B cell (primary cell): Measurements from ENCODE around the gene UQCR10. TPM values are rescaled to one million over a fixed set of nuclear protein-coding genes. Genes with fewer than 3 reads are reported as not detected.

ENCODE experiments used
- ATAC-seq: fragments of 200-7000 bp; cut with Tn5 transposase; one replicate; pipeline ENCODE4 v1.10.0; 2021; ENCODE audit warnings: low read depth, mild to moderate bottlenecking, moderate number of reproducible peaks, moderate library complexity
- CTCF ChIA-PET: fragments of 350-600 bp; sonication (Branson Sonifier 250); formaldehyde crosslinking; loops from one replicate; lab custom pipeline; 2021; ENCODE audit warnings: antibody characterized with exemption, inconsistent platforms; lab: Charles Lee
- POLR2A ChIA-PET: fragments of 350-600 bp; sonication (Branson Sonifier 250); formaldehyde crosslinking; loops from one replicate; lab custom pipeline; 2021; ENCODE audit warnings: antibody characterized with exemption; lab: Charles Lee
- DNase-seq: peaks from one replicate; pipeline ENCODE4 v3.0.0; 2013
- H2AFZ ChIP-seq: 2 replicates; pipeline ENCODE4 v1.6.1; 2012; ENCODE audit warnings: mild to moderate bottlenecking, low read depth, low read length; ENCODE audit not compliant: insufficient read depth, poor library complexity, severe bottlenecking
- H3K27ac ChIP-seq, 2 donors: 1 replicate in 1 of 2; 2 replicates in 1 of 2; pipeline ENCODE4 v1.5.1; 2012 to 2013; ENCODE audit warnings: low read length in 2 of 2, mild to moderate bottlenecking in 2 of 2, moderate library complexity in 1 of 2
- H3K27me3 ChIP-seq, 4 experiments: fragments of 200-600 bp in 1 of 4; sonication (generic) in 1 of 4; replicated peaks in 1 of 4; 1 replicate in 2 of 4; 2 replicates in 2 of 4; pipeline versions ENCODE4 v1.6.1 to v1.7.0; 2013 to 2016; ENCODE audit warnings: low read length in 3 of 4, mild to moderate bottlenecking in 2 of 4, mixed read lengths in 1 of 4, moderate library complexity in 1 of 4; ENCODE audit not compliant: insufficient read depth in 4 of 4, control insufficient read depth in 3 of 4; ENCODE audit errors: control extremely low read depth in 1 of 4
- H3K36me3 ChIP-seq, 2 experiments: replicated peaks in 1 of 2; 1 replicate in 1 of 2; 2 replicates in 1 of 2; pipeline versions ENCODE4 v1.6.1 to v1.7.1; 2013; ENCODE audit warnings: low read length in 1 of 2; ENCODE audit not compliant: insufficient read depth in 2 of 2, control insufficient read depth in 1 of 2; ENCODE audit errors: control extremely low read depth in 1 of 2, extremely low read depth in 1 of 2
- H3K4me1 ChIP-seq, 2 donors: fragments of 200-600 bp in 1 of 2; sonication (generic) in 1 of 2; 1 replicate in 1 of 2; 2 replicates in 1 of 2; pipeline versions ENCODE4 v1.5.1 to v1.6.1; 2013 to 2017; ENCODE audit warnings: low read length in 2 of 2; ENCODE audit not compliant: control insufficient read depth in 2 of 2, insufficient read depth in 2 of 2
- H3K4me2 ChIP-seq: replicated peaks from 2 replicates; pipeline ENCODE3; 2012; ENCODE audit warnings: mild to moderate bottlenecking, low read depth, low read length; ENCODE audit not compliant: poor library complexity, severe bottlenecking
- H3K4me3 ChIP-seq, 5 experiments: fragments of 200-600 bp in 1 of 5; sonication (generic) in 1 of 5; 1 replicate in 3 of 5; 2 replicates in 2 of 5; pipeline versions ENCODE4 v1.5.1 to v1.7.0; 2011 to 2016; ENCODE audit warnings: low read length in 4 of 5, mild to moderate bottlenecking in 4 of 5, low read depth in 2 of 5, control low read depth in 1 of 5, moderate library complexity in 1 of 5; ENCODE audit not compliant: insufficient read depth in 1 of 5; ENCODE audit errors: control extremely low read depth in 1 of 5, extremely low read depth in 1 of 5
- H3K79me2 ChIP-seq: fragments of 200-600 bp; sonication (generic); one replicate; pipeline ENCODE4 v1.6.0; 2016; ENCODE audit warnings: low read length; ENCODE audit not compliant: control insufficient read depth, insufficient read depth
- H3K9ac ChIP-seq: fragments of 200-600 bp; sonication (generic); 2 replicates; pipeline ENCODE4 v1.6.1; 2017; ENCODE audit warnings: mild to moderate bottlenecking, low read length, moderate library complexity
- H3K9me3 ChIP-seq, 3 donors: one replicate each; pipeline versions ENCODE4 v1.6.1 to v1.7.1; 2013; ENCODE audit warnings: low read length in 2 of 3; ENCODE audit not compliant: control insufficient read depth in 2 of 3, insufficient read depth in 1 of 3; ENCODE audit errors: control extremely low read depth in 1 of 3
- H4K20me1 ChIP-seq: 2 replicates; pipeline ENCODE4 v1.6.0; 2012; ENCODE audit warnings: mild to moderate bottlenecking, low read length; ENCODE audit not compliant: insufficient read depth, control insufficient read depth, poor library complexity, severe bottlenecking
- H3K27ac Mint-ChIP-seq: one replicate; pipeline ENCODE4 v1.8.0; 2021; ENCODE audit warnings: mixed read lengths
- H3K27me3 Mint-ChIP-seq: one replicate; pipeline ENCODE4 v1.8.0; 2021; ENCODE audit warnings: mixed read lengths
- H3K4me1 Mint-ChIP-seq: one replicate; pipeline ENCODE4 v1.8.0; 2021; ENCODE audit warnings: mixed read lengths
- H3K4me3 Mint-ChIP-seq: one replicate; pipeline ENCODE4 v1.8.0; 2021; ENCODE audit warnings: mixed read lengths
- H3K9me3 Mint-ChIP-seq: one replicate; pipeline ENCODE4 v1.8.0; 2022; ENCODE audit warnings: mixed read lengths; ENCODE audit not compliant: insufficient read depth
- CTCF ChIP-seq: fragments of 200-600 bp; IDR thresholded peaks from one replicate; pipeline ENCODE4 v1.8.0; 2022; ENCODE audit warnings: antibody characterized with exemption, mild to moderate bottlenecking
- EZH2 ChIP-seq: IDR thresholded peaks from 2 replicates; pipeline ENCODE4 v1.6.1; 2012; ENCODE audit warnings: borderline replicate concordance, low read depth, mild to moderate bottlenecking, moderate library complexity, low read length; ENCODE audit not compliant: insufficient read depth, poor library complexity, severe bottlenecking
- WGBS: methylation state at CpG from one replicate; pipeline ENCODE4 v1.1.5; 2013; ENCODE audit warnings: missing lambda C conversion rate; ENCODE audit not compliant: insufficient coverage; 5-methylcytosine and 5-hydroxymethylcytosine counted together
- intact Hi-C: fragments of 100-400 bp; cut with micrococcal nuclease; formaldehyde crosslinking; loops from one replicate; pipeline ENCODE4 v1.10.0; 2022
- polyA plus RNA-seq: library from polyadenylated mRNA; depleted of rRNA; stranded (reverse); fragments of >200 nt; gene quantifications from 2 replicates; pipeline ENCODE4 v1.2.3, GENCODE V29; 2012
- total RNA-seq, 2 donors: library from RNA; stranded (reverse); fragments of 120-200 nt in 1 of 2; gene quantifications; 1 replicate in 1 of 2; 2 replicates in 1 of 2; pipeline versions ENCODE4 v1.2.3 to v1.2.4, GENCODE V29; 2013 to 2022

The UQCR10 gene
- total and polyA plus RNA-seq, 2 donors (not counting 1 experiment from before 2014, with no cell fraction given): 41.0 to 67.6 TPM

- Histone ChIP-seq H3K79me2 (no peaks in the 10 kb centered on the region), H3K27me3 (no peaks in the 10 kb centered on the region), H3K9ac (no peak overlapping the region), H2AFZ (no peak overlapping the region), H3K4me2 (no peak overlapping the region), H3K4me1 (no peaks in the 10 kb centered on the region), H3K9me3 (no peaks in the 10 kb centered on the region), H3K27ac (no peak overlapping the region), H4K20me1 (no peaks in the 10 kb centered on the region), H3K36me3 (peaks cover 4 to 84% of the 10 kb centered on the region in 2 experiments), H3K4me3 (no peak overlapping the region)
- no peak overlapping the region for H3K4me3 Mint-ChIP-seq
- TF ChIP-seq EZH2 (no peak), CTCF (no peak)
- no peak for DNase-seq
- WGBS: 91% methylated on average over 2 of the region's 2 CpGs
- CTCF ChIA-PET: no interaction called here
- no peak for ATAC-seq
- intact Hi-C loops: no loop called here
- POLR2A ChIA-PET: no interaction called here
- H3K9me3 Mint-ChIP-seq: no peaks in the 10 kb centered on the region
- H3K4me1 Mint-ChIP-seq: no peaks in the 10 kb centered on the region
- no peaks in the 10 kb centered on the region for H3K27me3 Mint-ChIP-seq
- H3K27ac Mint-ChIP-seq: no peak overlapping the region
Observed at GRCh38 chr22:29816980-29817379, 49.8 kb downstream of the UQCR10 start.

GRCh38 chr22:29817724-29818123, 50.6 kb downstream of the UQCR10 start:
- no peak overlapping the region for H3K4me3 Mint-ChIP-seq

More at GRCh38 chr22:29817724-29818123, 50.6 kb downstream of the UQCR10 start:
- H3K4me1 ChIP-seq: no peaks in the 10 kb centered on the region
- no peak overlapping the region for H3K27ac Mint-ChIP-seq
- no peak for TF ChIP-seq EZH2
- TF ChIP-seq CTCF: no peak
- no peak overlapping the region for H3K27ac ChIP-seq
- H2AFZ ChIP-seq: no peak overlapping the region
- no peak overlapping the region for H3K9ac ChIP-seq
- H3K27me3 Mint-ChIP-seq: no peaks in the 10 kb centered on the region
- H3K4me2 ChIP-seq: no peak overlapping the region
- no peak for DNase-seq
- no peaks in the 10 kb centered on the region for H4K20me1 ChIP-seq
- ChIA-PET CTCF (interaction anchor here (0.7 kb wide), 1 partner anchor 113 kb away, joined by 3 read pairs; no protein-coding TSS in a partner anchor), POLR2A (no interaction called here)
- H3K4me3 ChIP-seq: no peak overlapping the region
- no peaks in the 10 kb centered on the region for H3K79me2 ChIP-seq
- H3K9me3 Mint-ChIP-seq: no peaks in the 10 kb centered on the region
- WGBS: no CpG with 5 or more reads among the region's 1 CpG
- H3K4me1 Mint-ChIP-seq: no peaks in the 10 kb centered on the region
- peaks cover 5 to 82% of the 10 kb centered on the region in 2 experiments for H3K36me3 ChIP-seq
- H3K9me3 ChIP-seq: no peaks in the 10 kb centered on the region
- no peaks in the 10 kb centered on the region for H3K27me3 ChIP-seq
- intact Hi-C loops: no loop called here
- ATAC-seq: no peak
